Esophagus muscularis mucosa (tissue), 4 donors: Measurements from ENCODE around the gene AK5. TPM values are rescaled to one million over a fixed set of nuclear protein-coding genes. Genes with fewer than 3 reads are reported as not detected.

Source experiments
- DNase-seq: peaks from one replicate; pipeline ENCODE4 v3.0.0-alpha.2; 2017; ENCODE audit errors: extremely low spot score
- H3K27ac ChIP-seq, 4 donors: fragments of 200-600 bp; sonication (generic); replicated peaks in 1 of 4; 1 replicate in 3 of 4; 2 replicates in 1 of 4; pipeline ENCODE4 v1.5.1; 2016 to 2019; ENCODE audit warnings: mild to moderate bottlenecking in 1 of 4
- H3K27me3 ChIP-seq, 4 donors: fragments of 200-600 bp; sonication (generic); one replicate each; pipeline versions ENCODE4 v1.5.1 to v1.6.0; 2016 to 2019
- H3K36me3 ChIP-seq, 4 donors: fragments of 200-600 bp; sonication (generic); one replicate each; pipeline ENCODE4 v1.5.1; 2016 to 2019
- H3K4me1 ChIP-seq, 4 donors: fragments of 200-600 bp; sonication (generic); one replicate each; pipeline ENCODE4 v1.5.1; 2016 to 2019
- H3K4me3 ChIP-seq, 4 donors: fragments of 200-600 bp; sonication (generic); 1 replicate in 2 of 4; 2 replicates in 2 of 4; pipeline ENCODE4 v1.5.1; 2016 to 2019; ENCODE audit warnings: mild to moderate bottlenecking in 4 of 4, moderate library complexity in 1 of 4
- H3K9me3 ChIP-seq, 4 donors: fragments of 200-600 bp; sonication (generic); 1 replicate in 3 of 4; 2 replicates in 1 of 4; pipeline ENCODE4 v1.5.1; 2016 to 2019
- CTCF ChIP-seq, 3 experiments: fragments of 200-600 bp in 2 of 3; fragments of 450-650 bp in 1 of 3; sonication (generic) in 2 of 3; IDR thresholded peaks; one replicate each; pipeline ENCODE4 v1.5.1; 2017 to 2019; ENCODE audit warnings: antibody characterized with exemption in 3 of 3, mild to moderate bottlenecking in 2 of 3, moderate library complexity in 1 of 3
- EP300 ChIP-seq: sonication (generic); formaldehyde crosslinking; IDR thresholded peaks from one replicate; pipeline ENCODE4 v1.6.1; 2017; ENCODE audit warnings: antibody characterized with exemption
- POLR2A ChIP-seq: fragments of 450-650 bp; IDR thresholded peaks from one replicate; pipeline ENCODE4 v1.6.1; 2017; ENCODE audit warnings: antibody characterized with exemption, moderate library complexity, mild to moderate bottlenecking, low read depth
- POLR2AphosphoS5 ChIP-seq, 2 donors: sonication (generic); formaldehyde crosslinking; IDR thresholded peaks; one replicate each; pipeline ENCODE4 v1.6.1; 2017; ENCODE audit warnings: antibody characterized with exemption in 2 of 2
- WGBS: methylation state at CpG from one replicate; pipeline ENCODE4 v1.1.5; 2018; 5-methylcytosine and 5-hydroxymethylcytosine counted together
- intact Hi-C: fragments of 100-400 bp; cut with DNase I; formaldehyde crosslinking; loops from one replicate; pipeline ENCODE4 v1.15.1; 2023
- total RNA-seq, 4 donors: library from RNA; depleted of rRNA; stranded (reverse); fragments of >200 nt; gene quantifications; one replicate each; pipeline versions ENCODE4 v1.1.0 to v1.2.1, GENCODE V29; 2016

AK5 gene
- total RNA-seq, 4 donors from 2014 or later = 0.97 to 2.5 (median 2.0) TPM

- 43% methylated on average over 4 of the region's 4 CpGs for WGBS
These were observed 186.6 kb downstream of the AK5 start for GRCh38 chr1:77468257-77468948.

GRCh38 chr1:77468949-77469710, 187.3 kb downstream of the AK5 start:
- TF ChIP-seq POLR2A = no peak
- TF ChIP-seq CTCF (IDR thresholded peaks at IDR 0.05) = no peak
- no peak for TF ChIP-seq EP300
- TF ChIP-seq POLR2AphosphoS5 (IDR thresholded peaks at IDR 0.05) = no peak
- WGBS = 86% methylated on average over 5 of the region's 5 CpGs
- H3K27me3 ChIP-seq = no peaks in the 10 kb centered on the region
- H3K4me1 ChIP-seq = peaks cover 3 to 19% (median 14%) of the 10 kb centered on the region in 4 donors
- intact Hi-C loops = no loop called here
- no peaks in the 10 kb centered on the region for H3K36me3 ChIP-seq
- DNase-seq = no peak
- H3K9me3 ChIP-seq = peaks cover 0 to 4% (median 0%) of the 10 kb centered on the region in 4 donors
- no peak overlapping the region for H3K4me3 ChIP-seq
- no peak overlapping the region for H3K27ac ChIP-seq

More at GRCh38 chr1:77468257-77468948, 186.6 kb downstream of the AK5 start:
- peaks cover 3 to 14% (median 12%) of the 10 kb centered on the region in 4 donors for H3K4me1 ChIP-seq
- peak overlapping the region in 1 of 4 donors; percentile 5 for H3K27ac ChIP-seq
- no peak overlapping the region for H3K4me3 ChIP-seq
- DNase-seq = no peak
- H3K9me3 ChIP-seq = peaks cover 0 to 4% (median 0%) of the 10 kb centered on the region in 4 donors
- intact Hi-C loops = no loop called here
- no peak for TF ChIP-seq POLR2A
- TF ChIP-seq POLR2AphosphoS5 (IDR thresholded peaks at IDR 0.05) = no peak
- TF ChIP-seq EP300 = no peak
- TF ChIP-seq CTCF (IDR thresholded peaks at IDR 0.05) = no peak
- no peaks in the 10 kb centered on the region for H3K27me3 ChIP-seq
- H3K36me3 ChIP-seq = no peaks in the 10 kb centered on the region

GRCh38 chr1:77471691-77472090, 189.9 kb downstream of the AK5 start:
- peaks cover 3 to 22% (median 14%) of the 10 kb centered on the region in 4 donors for H3K4me1 ChIP-seq
- H3K9me3 ChIP-seq = peaks cover 0 to 4% (median 0%) of the 10 kb centered on the region in 4 donors
- no peak for TF ChIP-seq CTCF (IDR thresholded peaks at IDR 0.05)
- TF ChIP-seq POLR2A = no peak
- intact Hi-C loops = no loop called here
- no peaks in the 10 kb centered on the region for H3K36me3 ChIP-seq
- no peak for DNase-seq
- no peak overlapping the region for H3K4me3 ChIP-seq
- no peak overlapping the region for H3K27ac ChIP-seq
- H3K27me3 ChIP-seq = no peaks in the 10 kb centered on the region
- WGBS = 72% methylated on average over 2 of the region's 2 CpGs

- no peaks in the 10 kb centered on the region for H3K36me3 ChIP-seq
- peaks cover 0 to 4% (median 0%) of the 10 kb centered on the region in 4 donors for H3K9me3 ChIP-seq
- H3K4me3 ChIP-seq = no peak overlapping the region
- no peak for TF ChIP-seq POLR2AphosphoS5 (IDR thresholded peaks at IDR 0.05)
- no peak for TF ChIP-seq EP300
- no peak for TF ChIP-seq CTCF (IDR thresholded peaks at IDR 0.05)
- no peak for TF ChIP-seq POLR2A
- DNase-seq = no peak
- intact Hi-C loops = no loop called here
- peaks cover 0 to 10% (median 5%) of the 10 kb centered on the region in 4 donors for H3K4me1 ChIP-seq
- no peaks in the 10 kb centered on the region for H3K27me3 ChIP-seq
- 49% methylated on average over 3 of the region's 3 CpGs for WGBS
- no peak overlapping the region for H3K27ac ChIP-seq
These were observed 191.9 kb downstream of the AK5 start for GRCh38 chr1:77473690-77474089.
